Activated T-cell treated with anti-CD3 and anti-CD28 coated beads, Interleukin-2, amount 50 U/mL, for 72 hours (primary cell): ENCODE measurements around the gene F11R. TPM values are rescaled to one million over a fixed set of nuclear protein-coding genes. Genes with fewer than 3 reads are reported as not detected.
A peak's percentile ranks its signal among the peaks of the same experiment; 100 is the strongest.
"Not testable (repeated sequence)": the region's sequence is repeated elsewhere in the genome, so short reads cannot be mapped to it uniquely, and the experiment has no call there.

Source experiments
- ATAC-seq, 2 donors: fragments of 150-1000 bp; cut with Tn5 transposase; replicated peaks in 1 of 2; 2 replicates each; pipeline ENCODE4 v1.10.0; 2021; ENCODE audit warnings: moderate library complexity in 2 of 2, mild to moderate bottlenecking in 1 of 2
- DNase-seq, 2 donors: peaks; one replicate each; pipeline ENCODE4 v3.0.0; 2021 to 2022; ENCODE audit warnings: mixed read lengths in 1 of 2
- H3K27ac Mint-ChIP-seq: one replicate; pipeline ENCODE4 v1.8.0; 2022; ENCODE audit warnings: mild to moderate bottlenecking, moderate library complexity, mixed read lengths
- H3K27me3 Mint-ChIP-seq: one replicate; pipeline ENCODE4 v1.8.0; 2022; ENCODE audit warnings: low read depth, mixed read lengths
- H3K36me3 Mint-ChIP-seq, 2 donors: one replicate each; pipeline ENCODE4 v1.8.0; 2022; ENCODE audit warnings: mixed read lengths in 2 of 2, mild to moderate bottlenecking in 1 of 2; ENCODE audit not compliant: insufficient read depth in 2 of 2
- H3K4me1 Mint-ChIP-seq: one replicate; pipeline ENCODE4 v1.8.0; 2022; ENCODE audit warnings: low read depth, mixed read lengths
- H3K4me3 Mint-ChIP-seq, 2 donors: one replicate each; pipeline ENCODE4 v1.8.0; 2022; ENCODE audit warnings: mild to moderate bottlenecking in 2 of 2, mixed read lengths in 2 of 2, moderate library complexity in 2 of 2
- H3K9me3 Mint-ChIP-seq, 2 donors: one replicate each; pipeline ENCODE4 v1.8.0; 2022; ENCODE audit warnings: mixed read lengths in 2 of 2
- total RNA-seq, 2 donors: library from RNA; stranded (reverse); gene quantifications; one replicate each; pipeline ENCODE4 v1.2.3, GENCODE V29; 2022

Gene F11R
- total RNA-seq: 10 to 100 TPM; 38.2 to 38.8 TPM

DNA sequence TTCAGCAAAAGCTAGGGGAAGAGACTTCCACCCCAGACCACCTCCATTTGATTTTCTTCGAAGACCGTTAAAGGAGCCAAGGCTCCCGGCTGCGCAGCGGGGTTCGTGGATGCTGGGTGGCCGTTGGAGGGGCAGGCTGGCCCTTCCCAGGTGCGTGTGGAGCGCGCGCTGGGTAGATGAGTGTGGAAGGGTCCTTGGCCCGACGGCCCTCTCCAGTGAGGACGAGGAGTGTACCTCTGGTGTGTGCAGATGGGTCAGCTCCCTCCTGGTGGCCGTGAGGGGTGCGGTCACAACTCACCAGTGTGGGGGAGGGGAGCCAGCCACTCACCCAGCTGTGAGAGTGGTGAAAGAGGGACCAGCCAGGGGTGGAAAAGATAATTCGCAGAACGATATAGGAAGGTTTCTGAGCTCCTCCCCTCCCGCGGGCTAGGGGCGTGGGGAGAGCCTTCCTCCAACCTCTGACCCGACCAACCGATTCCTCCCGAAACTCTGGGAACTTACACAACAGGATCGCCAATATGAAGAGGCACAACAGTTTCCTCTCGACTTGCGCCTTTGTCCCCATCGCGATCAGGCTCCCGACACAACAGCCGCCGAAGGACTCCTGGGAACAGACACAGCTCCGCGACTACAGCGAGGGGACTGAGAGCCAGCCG lies at the start of gene F11R:
TSS of gene F11R (minus strand) at position 644 of the 656 bp plus-strand sequence. CDS start at position 565, 79 bp downstream.
- peak within 1 kb of the TSS; percentile 70 for H3K27ac Mint-ChIP-seq
- DNase-seq (peak; percentile 42), ATAC-seq (peak; percentile 43 to 49)
- peak within 1 kb of the TSS; percentile 81 to 88 for H3K4me3 Mint-ChIP-seq
- H3K4me1 Mint-ChIP-seq: peaks cover 58% of the 10 kb centered on the region
- peaks cover 0 to 9% of the 10 kb centered on the region in 2 donors for H3K36me3 Mint-ChIP-seq
- peaks cover 7% of the 10 kb centered on the region for H3K27me3 Mint-ChIP-seq
- no peaks in the 10 kb centered on the region for H3K9me3 Mint-ChIP-seq

DNA sequence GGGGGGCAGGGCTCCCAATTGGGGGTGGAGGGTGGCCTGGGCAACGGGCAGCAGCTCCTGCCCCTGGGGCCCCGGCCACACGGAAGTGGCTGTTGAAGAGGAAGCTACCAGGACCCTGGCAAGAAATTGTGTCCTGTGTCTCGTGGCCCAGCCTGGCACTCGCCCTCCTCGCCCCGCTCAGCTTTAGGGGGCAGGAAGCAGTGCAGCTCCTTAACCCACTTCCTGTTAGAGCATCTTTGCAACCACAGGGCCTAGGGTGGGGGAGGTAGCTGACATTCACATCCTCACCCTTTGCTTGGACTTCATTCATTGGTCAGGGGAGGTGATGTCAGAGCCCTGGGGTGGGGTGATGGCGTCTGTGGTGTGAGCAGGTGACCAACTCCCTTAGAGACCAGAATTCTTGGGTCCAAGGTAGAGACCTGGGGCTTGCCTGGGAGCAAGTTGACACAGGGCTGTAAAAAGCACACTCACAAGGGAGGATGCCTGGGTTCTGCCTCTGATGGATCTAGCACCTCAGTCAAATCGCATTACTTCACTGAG lies 48.8 kb upstream of the F11R start, which contains the start of gene ARHGAP30:
TSS of gene ARHGAP30 (minus strand) at position 161 of the 540 bp plus-strand sequence. CDS start 267 bp downstream, outside the sequence.
- Mint-ChIP-seq H3K27ac (peak within 1 kb of the TSS; percentile 86), H3K4me3 (peak within 1 kb of the TSS; percentile 87 to 100), H3K9me3 (no peaks in the 10 kb centered on the region), H3K27me3 (no peaks in the 10 kb centered on the region), H3K36me3 (peaks cover 16 to 17% of the 10 kb centered on the region in 2 donors), H3K4me1 (peaks cover 62% of the 10 kb centered on the region)
- ATAC-seq (peak; percentile 86 to 88), DNase-seq (peak; percentile 85 to 88)

DNA sequence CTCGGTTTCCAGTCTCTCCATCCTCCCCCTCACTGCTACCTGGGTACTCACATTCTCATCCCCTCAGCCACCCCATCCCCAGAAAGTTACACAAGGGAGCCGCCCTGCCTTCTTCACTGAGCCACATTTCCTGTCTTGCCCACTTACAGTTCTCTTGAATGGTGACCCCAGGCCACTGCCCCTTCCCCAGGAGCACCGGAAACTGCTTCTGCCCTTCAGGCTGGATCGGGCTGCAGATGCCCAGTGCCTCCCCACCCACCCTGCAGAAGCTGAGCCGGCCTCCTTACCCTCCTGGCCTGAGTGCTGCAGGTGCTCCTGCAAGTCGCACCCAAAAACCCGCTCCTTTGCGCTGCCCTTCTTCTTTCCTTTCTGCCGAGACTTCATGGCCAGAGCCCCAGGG lies 48.3 kb upstream of the F11R start:
- Mint-ChIP-seq H3K36me3 (peaks cover 21% of the 10 kb centered on the region in 2 donors), H3K27me3 (no peaks in the 10 kb centered on the region), H3K27ac (peak overlapping the region; percentile 86), H3K4me3 (peak overlapping the region; percentile 87 to 100), H3K4me1 (peaks cover 68% of the 10 kb centered on the region), H3K9me3 (no peaks in the 10 kb centered on the region)
- ATAC-seq: no peak
- peak in 1 of 2 donors; percentile 29 for DNase-seq

DNA sequence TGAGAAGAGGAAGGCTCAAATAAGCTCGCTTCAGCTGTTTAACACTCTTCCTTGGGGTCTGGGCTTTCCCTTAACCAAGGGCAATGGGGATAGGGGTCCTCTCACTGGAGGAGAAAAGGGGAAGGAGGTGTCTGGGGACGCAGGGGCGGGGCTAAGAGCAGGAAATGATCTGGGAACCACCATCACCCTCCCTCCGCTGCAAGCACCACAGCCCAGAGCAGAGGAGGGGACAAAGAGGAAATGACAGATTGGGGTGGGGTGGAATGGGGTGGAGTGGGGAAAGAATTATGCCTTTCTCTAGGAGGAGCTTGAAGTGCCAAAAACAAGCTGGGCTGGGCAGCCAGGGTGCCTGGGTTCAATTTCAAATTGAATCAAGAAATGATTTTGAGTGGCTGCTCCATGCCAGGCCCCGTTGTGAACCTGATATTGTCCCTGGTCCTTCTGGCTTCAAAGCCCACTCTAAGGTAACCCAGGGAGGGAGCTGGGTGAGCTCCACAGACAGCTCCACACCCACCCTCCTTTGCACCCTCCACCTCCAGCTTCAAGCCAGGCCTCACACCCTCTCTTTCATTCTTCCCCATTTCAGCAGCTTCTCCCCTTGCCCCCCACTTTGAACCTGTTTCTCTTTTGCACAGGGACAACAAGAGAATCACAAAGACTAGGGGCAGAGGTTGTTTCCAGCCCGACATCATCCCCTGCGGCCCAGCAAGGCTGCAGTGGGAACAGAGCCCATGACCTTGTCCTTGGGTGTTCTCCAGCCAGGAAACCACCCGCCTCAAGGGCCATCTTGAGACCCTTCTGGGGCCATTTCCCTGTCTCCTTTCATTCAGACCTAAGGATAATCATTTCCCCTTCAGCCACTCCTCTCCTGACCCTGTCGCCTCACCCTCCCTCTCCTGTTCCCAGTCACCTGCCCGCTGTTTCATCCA lies 47.6 kb upstream of the F11R start:
- Mint-ChIP-seq H3K27ac (peak overlapping the region; percentile 86), H3K27me3 (no peaks in the 10 kb centered on the region), H3K9me3 (no peaks in the 10 kb centered on the region), H3K4me1 (peaks cover 75% of the 10 kb centered on the region), H3K36me3 (peaks cover 23 to 25% of the 10 kb centered on the region in 2 donors), H3K4me3 (peak overlapping the region; percentile 87 to 100)
- DNase-seq (peak; percentile 80), ATAC-seq (peak; percentile 64 to 71)

DNA sequence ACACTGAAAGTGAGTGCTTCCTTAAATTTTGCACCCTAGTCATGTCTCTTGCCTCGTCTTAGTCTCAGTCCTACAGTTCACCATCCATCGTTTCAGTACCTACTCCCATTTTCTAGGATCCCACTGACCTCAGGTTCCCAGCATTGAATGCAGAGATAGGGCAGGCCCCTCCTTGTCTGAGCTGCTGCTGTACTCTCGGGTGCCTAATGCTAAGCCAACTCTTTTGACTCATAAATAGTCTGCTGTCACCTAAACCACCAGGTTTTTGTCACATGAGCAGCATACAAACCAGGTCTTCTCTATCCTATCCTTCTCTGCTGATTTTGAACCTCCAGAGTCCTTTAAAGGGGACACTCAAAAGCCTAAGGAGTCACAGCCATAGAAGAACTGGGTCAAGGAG lies 45.7 kb upstream of the F11R start:
- Mint-ChIP-seq H3K9me3 (no peaks in the 10 kb centered on the region), H3K36me3 (peaks cover 26 to 37% of the 10 kb centered on the region in 2 donors), H3K27me3 (no peaks in the 10 kb centered on the region), H3K4me1 (peaks cover 88% of the 10 kb centered on the region), H3K4me3 (peak overlapping the region; percentile 87 to 100), H3K27ac (peak overlapping the region; percentile 86)
- DNase-seq (peak in 1 of 2 donors; percentile 38), ATAC-seq (peak; percentile 24 to 37)

DNA sequence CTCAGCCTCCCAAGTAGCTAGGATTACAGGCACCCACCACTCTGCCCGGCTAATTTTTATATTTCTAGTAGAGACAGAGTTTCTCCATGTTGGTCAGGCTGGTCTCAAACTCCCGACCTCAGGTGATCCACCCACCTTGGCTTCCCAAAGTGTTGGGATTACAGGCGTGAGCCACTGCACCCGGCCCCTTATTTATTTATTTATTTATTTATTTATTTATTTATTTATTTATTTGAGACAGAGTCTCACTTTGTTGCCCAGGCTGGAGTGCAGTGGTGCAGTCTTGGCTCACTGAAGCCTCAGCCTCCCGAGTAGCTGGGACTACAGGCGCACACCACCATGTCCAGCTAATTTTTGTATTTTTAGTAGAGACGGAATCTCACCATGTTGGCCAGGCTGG lies 44.7 kb upstream of the F11R start:
- not testable (repeated sequence) for ATAC-seq, H3K9me3 Mint-ChIP-seq, H3K27me3 Mint-ChIP-seq, H3K27ac Mint-ChIP-seq, DNase-seq
- Mint-ChIP-seq H3K4me3 (peak overlapping the region; percentile 85 to 100), H3K4me1 (peaks cover 86% of the 10 kb centered on the region), H3K36me3 (peaks cover 26 to 37% of the 10 kb centered on the region in 2 donors)

DNA sequence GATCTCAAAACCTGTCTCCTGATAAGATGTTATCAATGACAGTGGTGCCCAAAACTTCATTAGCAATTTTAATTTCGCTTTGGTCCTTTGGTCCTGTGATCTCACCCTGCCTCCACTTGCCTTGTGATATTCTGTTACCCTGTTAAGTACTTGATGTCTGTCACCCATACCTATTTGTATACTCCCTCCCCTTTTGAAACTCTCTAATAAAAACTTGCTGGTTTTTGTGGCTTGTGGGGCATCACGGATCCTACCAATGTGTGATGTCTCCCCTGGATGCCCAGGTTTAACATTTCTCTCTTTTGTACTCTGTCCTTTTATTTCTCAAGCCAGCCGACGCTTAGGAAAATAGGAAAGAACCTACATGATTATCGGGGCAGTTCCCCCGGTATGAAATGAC lies 43.0 kb upstream of the F11R start:
- H3K36me3 Mint-ChIP-seq: peaks cover 21 to 39% of the 10 kb centered on the region in 2 donors
- H3K4me3 Mint-ChIP-seq: peak overlapping the region; percentile 70 to 85
- not testable (repeated sequence) for H3K9me3 Mint-ChIP-seq, H3K27me3 Mint-ChIP-seq, DNase-seq, ATAC-seq
- H3K4me1 Mint-ChIP-seq: peaks cover 90% of the 10 kb centered on the region
- peak overlapping the region; percentile 97 for H3K27ac Mint-ChIP-seq

DNA sequence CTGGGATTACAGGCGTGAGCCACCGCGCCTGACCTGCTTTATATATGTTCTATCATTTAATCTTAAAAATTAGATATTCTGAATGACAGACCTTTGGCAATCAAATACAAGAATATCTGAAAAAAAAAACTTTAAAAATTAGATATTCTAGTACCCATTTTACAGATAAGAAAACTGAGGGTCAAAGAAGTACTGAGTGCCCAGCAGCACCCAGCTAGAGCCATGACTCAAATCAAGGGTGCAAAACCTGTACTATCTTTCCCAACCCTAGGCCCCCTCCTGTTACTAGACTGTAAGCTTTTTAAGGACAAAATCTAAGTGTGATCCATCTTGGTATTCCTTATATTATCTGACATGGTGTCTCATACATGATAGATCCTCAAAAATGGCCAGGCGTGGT lies 40.5 kb upstream of the F11R start:
- no peak for DNase-seq
- Mint-ChIP-seq H3K27ac (no peak overlapping the region), H3K9me3 (no peaks in the 10 kb centered on the region), H3K4me1 (peaks cover 69% of the 10 kb centered on the region), H3K4me3 (no peak overlapping the region), H3K36me3 (peaks cover 14 to 38% of the 10 kb centered on the region in 2 donors), H3K27me3 (no peaks in the 10 kb centered on the region)
- no peak for ATAC-seq

DNA sequence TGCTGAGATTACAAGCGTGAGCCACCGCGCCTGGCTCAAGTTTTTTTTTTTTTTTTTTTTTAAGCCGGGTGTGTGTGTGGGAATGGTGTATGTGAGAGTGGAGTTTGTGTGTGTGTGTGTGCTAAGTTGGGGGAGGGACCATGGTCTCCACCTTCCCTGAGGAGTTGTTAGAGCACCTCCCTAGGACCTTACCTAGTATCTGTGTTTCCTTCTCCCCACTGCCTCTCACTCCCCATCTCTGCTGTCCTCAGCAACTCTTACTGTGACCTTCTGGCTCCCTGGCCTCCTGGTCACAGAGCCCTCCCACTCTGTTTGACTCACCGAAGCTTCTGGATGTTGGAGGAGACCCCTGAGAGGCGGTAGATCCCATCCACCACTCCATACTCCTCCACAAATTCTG lies 38.3 kb upstream of the F11R start:
- peaks cover 49% of the 10 kb centered on the region for H3K4me1 Mint-ChIP-seq
- DNase-seq (no peak), ATAC-seq (no peak)
- H3K27ac Mint-ChIP-seq: peak overlapping the region; percentile 93
- H3K36me3 Mint-ChIP-seq: peaks cover 13 to 34% of the 10 kb centered on the region in 2 donors
- no peaks in the 10 kb centered on the region for H3K27me3 Mint-ChIP-seq
- no peak overlapping the region for H3K4me3 Mint-ChIP-seq
- no peaks in the 10 kb centered on the region for H3K9me3 Mint-ChIP-seq

DNA sequence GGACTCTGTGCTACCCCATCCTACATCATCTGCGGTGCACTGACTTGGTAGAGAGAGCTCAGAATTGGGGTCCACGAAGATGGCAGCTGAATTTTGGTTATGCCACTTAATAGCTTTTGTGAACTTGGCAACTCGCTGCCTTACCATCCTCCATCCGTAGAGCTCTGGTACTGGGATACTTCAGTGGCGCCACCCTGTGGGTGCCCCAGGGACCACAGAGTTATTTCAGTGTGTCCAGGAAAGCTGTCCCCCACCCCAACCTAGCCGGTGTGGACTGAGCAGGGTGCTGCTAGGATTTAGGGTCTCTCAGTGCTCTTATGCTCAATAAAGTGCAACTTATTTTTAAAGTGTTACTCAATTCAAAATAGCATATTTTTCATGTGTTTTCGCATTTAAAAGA lies 33.9 kb upstream of the F11R start:
- Mint-ChIP-seq H3K27me3 (no peaks in the 10 kb centered on the region), H3K4me3 (no peak overlapping the region), H3K9me3 (no peaks in the 10 kb centered on the region), H3K27ac (no peak overlapping the region), H3K36me3 (peaks cover 21 to 41% of the 10 kb centered on the region in 2 donors), H3K4me1 (peaks cover 13% of the 10 kb centered on the region)
- ATAC-seq (no peak), DNase-seq (no peak)

DNA sequence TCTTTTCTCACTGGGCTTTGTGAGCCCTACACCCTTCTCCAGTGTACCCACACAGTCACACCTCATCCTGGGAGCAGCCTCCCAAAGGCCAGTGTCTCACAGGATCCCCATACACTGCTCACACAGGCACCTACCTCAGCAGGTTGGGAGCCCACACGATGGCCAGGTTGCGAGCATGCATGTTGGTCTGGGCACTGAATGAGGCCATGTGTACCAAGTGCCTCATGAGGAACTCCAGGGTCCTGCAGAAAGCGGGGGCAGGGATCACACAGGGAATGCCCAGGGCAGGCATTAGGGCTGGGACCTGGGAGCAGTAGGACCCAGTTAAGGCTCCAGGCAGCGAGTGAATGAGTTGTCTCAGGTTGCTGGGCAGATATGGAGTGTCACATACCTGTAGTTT lies 33.3 kb upstream of the F11R start:
- peaks cover 7% of the 10 kb centered on the region for H3K4me1 Mint-ChIP-seq
- DNase-seq (no peak), ATAC-seq (no peak)
- no peaks in the 10 kb centered on the region for H3K27me3 Mint-ChIP-seq
- no peak overlapping the region for H3K27ac Mint-ChIP-seq
- no peak overlapping the region for H3K4me3 Mint-ChIP-seq
- no peaks in the 10 kb centered on the region for H3K9me3 Mint-ChIP-seq
- peaks cover 19 to 41% of the 10 kb centered on the region in 2 donors for H3K36me3 Mint-ChIP-seq

DNA sequence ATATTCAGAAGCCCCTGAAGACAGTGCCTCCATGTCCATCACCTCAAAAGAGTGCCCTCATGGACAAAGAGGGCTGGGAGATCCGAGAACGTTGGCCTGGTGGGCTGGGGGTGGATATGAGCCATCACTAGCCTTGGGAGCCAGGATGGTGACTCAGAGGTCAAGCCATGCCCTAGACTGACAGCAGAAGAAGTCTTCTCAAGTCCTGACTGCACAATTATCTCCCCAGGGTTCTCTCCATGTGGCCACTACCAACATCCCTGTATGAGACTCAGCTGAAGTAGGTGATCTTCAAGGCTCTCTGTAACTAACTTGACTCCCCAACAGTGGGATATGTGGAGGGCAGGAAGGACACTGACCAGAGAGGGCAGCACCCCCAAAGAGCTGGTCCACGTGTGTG lies 31.9 kb upstream of the F11R start:
- H3K27ac Mint-ChIP-seq: no peak overlapping the region
- no peaks in the 10 kb centered on the region for H3K9me3 Mint-ChIP-seq
- DNase-seq (no peak), ATAC-seq (no peak)
- peaks cover 12% of the 10 kb centered on the region for H3K4me1 Mint-ChIP-seq
- H3K36me3 Mint-ChIP-seq: peaks cover 21 to 49% of the 10 kb centered on the region in 2 donors
- H3K27me3 Mint-ChIP-seq: no peaks in the 10 kb centered on the region
- no peak overlapping the region for H3K4me3 Mint-ChIP-seq

DNA sequence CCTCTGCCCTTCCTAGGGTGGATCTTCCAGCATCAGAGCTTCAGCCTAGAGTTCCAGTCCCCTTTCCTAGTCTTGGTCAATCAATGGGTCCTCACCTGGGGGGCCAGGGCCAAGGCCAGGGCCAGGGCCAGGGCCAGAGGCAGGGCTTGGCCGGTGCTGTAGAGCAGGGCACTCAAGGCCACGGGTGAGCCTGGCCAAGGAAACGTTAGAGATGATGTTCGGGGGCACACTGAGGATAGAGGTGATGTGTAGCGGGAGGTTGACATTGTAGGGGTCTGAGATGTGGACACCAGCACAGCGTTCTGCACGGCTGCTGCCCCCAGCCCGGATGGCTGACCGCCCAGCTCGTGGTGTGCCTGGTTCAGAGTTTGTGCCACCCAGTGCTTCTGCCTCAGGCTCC lies 30.3 kb upstream of the F11R start:
- ATAC-seq (no peak), DNase-seq (no peak)
- no peak overlapping the region for H3K4me3 Mint-ChIP-seq
- no peaks in the 10 kb centered on the region for H3K9me3 Mint-ChIP-seq
- peaks cover 18 to 45% of the 10 kb centered on the region in 2 donors for H3K36me3 Mint-ChIP-seq
- H3K4me1 Mint-ChIP-seq: peaks cover 25% of the 10 kb centered on the region
- H3K27me3 Mint-ChIP-seq: no peaks in the 10 kb centered on the region
- H3K27ac Mint-ChIP-seq: no peak overlapping the region
